ENCODE data around the gene RGMA.

DNA sequence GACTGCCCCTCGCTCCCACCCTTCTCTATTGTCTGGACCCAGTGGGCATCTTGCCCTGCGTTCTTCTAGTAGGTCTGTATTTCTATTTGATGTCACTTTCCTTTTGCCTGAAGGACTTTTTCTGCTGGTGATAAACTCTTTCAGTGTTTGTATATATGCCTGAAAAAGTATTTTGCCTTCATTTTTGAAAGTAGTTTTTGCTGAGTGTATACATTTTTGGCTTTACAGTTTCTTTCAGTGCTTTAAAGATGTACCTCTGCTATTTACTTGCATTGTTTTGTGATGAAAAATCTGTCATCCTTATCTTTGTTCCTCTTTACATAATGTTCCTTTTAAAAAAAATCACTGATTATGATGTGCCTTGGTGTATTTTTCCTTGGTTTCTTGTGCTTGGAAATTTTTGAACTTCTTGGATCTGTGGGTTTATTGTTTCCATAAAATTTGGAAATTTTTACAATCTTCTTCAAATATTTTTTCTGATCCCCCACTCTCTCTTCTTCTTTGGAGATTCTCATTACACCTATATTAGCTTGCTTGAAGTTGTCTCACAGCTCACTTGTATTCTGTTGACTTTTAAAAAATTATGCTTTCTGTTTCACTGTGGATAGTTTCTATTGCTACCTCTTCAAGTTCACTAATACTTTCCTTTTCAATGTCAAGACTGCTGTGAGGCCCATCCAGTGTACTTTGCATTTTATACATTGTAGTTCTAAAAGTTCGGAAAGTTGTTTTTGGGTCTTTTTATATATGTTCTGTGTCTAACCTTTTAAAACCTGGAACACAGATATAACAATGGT lies 67.8 kb downstream of the RGMA start:
- TF ChIP-seq, protein P1, sequence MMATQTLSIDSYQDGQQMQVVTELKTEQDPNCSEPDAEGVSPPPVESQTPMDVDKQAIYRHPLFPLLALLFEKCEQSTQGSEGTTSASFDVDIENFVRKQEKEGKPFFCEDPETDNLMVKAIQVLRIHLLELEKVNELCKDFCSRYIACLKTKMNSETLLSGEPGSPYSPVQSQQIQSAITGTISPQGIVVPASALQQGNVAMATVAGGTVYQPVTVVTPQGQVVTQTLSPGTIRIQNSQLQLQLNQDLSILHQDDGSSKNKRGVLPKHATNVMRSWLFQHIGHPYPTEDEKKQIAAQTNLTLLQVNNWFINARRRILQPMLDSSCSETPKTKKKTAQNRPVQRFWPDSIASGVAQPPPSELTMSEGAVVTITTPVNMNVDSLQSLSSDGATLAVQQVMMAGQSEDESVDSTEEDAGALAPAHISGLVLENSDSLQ (IDR thresholded peaks at IDR 0.05) = no peak
- TF ChIP-seq ELF4 (IDR thresholded peaks at IDR 0.05) = no peak
- TF ChIP-seq CTBP1 (IDR thresholded peaks at IDR 0.05; ENCODE audit: borderline replicate concordance) = no peak
- TF ChIP-seq FOXK2 (IDR thresholded peaks at IDR 0.05) = no peak
- no peak for TF ChIP-seq SP1 (IDR thresholded peaks at IDR 0.05)
- TF ChIP-seq ZNF384 (IDR thresholded peaks at IDR 0.05) = no peak
- no peak for TF ChIP-seq TARDBP (IDR thresholded peaks at IDR 0.05)
- TF ChIP-seq BHLHE40 (IDR thresholded peaks at IDR 0.05; ENCODE audit: borderline replicate concordance) = no peak
- TF ChIP-seq FOXA1 (IDR thresholded peaks at IDR 0.05) = no peak
- no peak for TF ChIP-seq SUZ12 (IDR thresholded peaks at IDR 0.05)
- no peak for TF ChIP-seq NFRKB (IDR thresholded peaks at IDR 0.05)

Data from HEK293T (cell line).